PC-9 (cell line): ENCODE results near the gene PPP2R2C. TPM values are rescaled to one million over a fixed set of nuclear protein-coding genes. Genes with fewer than 3 reads are reported as not detected.

Experiments used
- BruUV-seq: library from RNA; stranded (reverse); fragments of 400-500 nt; replicated peaks from 2 replicates; lab custom pipeline; 2021; lab: Mats Ljungman, UMichigan
- CTCF ChIA-PET: fragments of 300-600 bp; sonication (Branson Sonifier 250); formaldehyde crosslinking; loops from one replicate; lab custom pipeline; 2022; ENCODE audit warnings: antibody characterized with exemption; lab: Charles Lee
- POLR2A ChIA-PET: fragments of 300-600 bp; sonication (Branson Sonifier 250); formaldehyde crosslinking; loops from one replicate; lab custom pipeline; 2022; ENCODE audit warnings: antibody characterized with exemption; ENCODE audit not compliant: unreplicated experiment; lab: Charles Lee
- DNase-seq, 2 experiments: peaks; one replicate each; pipeline versions ENCODE4 v3.0.0 to v3.0.0-alpha.2; 2015 to 2022; ENCODE audit warnings: mixed read lengths in 1 of 2
- H2AFZ ChIP-seq: fragments of 200-600 bp; sonication (generic); 2 replicates; pipeline ENCODE4 v1.8.1; 2017; ENCODE audit warnings: antibody characterized with exemption
- H3F3A ChIP-seq: fragments of 200-600 bp; sonication (generic); 2 replicates; pipeline ENCODE4 v1.8.1; 2017; ENCODE audit warnings: antibody characterized with exemption, mild to moderate bottlenecking, low read depth; ENCODE audit not compliant: insufficient read depth
- H3K27ac ChIP-seq: fragments of 200-600 bp; sonication (generic); 2 replicates; pipeline ENCODE4 v1.6.1; 2016; ENCODE audit warnings: mixed run types
- H3K27me3 ChIP-seq: fragments of 200-600 bp; sonication (generic); 2 replicates; pipeline ENCODE4 v1.6.1; 2016; ENCODE audit warnings: low read depth, mixed run types; ENCODE audit not compliant: insufficient read depth
- H3K36me3 ChIP-seq: fragments of 200-600 bp; sonication (generic); 2 replicates; pipeline ENCODE4 v1.6.1; 2016; ENCODE audit warnings: low read depth, mixed run types
- H3K4me1 ChIP-seq: fragments of 200-600 bp; sonication (generic); replicated peaks from 2 replicates; pipeline ENCODE4 v1.6.1; 2016; ENCODE audit warnings: mixed run types; ENCODE audit not compliant: insufficient read depth
- H3K4me2 ChIP-seq: fragments of 200-600 bp; sonication (generic); 2 replicates; pipeline ENCODE4 v1.6.1; 2017; ENCODE audit warnings: mixed run types
- H3K4me3 ChIP-seq: fragments of 200-600 bp; sonication (generic); 2 replicates; pipeline ENCODE4 v1.6.1; 2016; ENCODE audit warnings: mixed run types
- H3K79me2 ChIP-seq: fragments of 200-600 bp; sonication (generic); 2 replicates; pipeline ENCODE4 v1.6.1; 2017; ENCODE audit warnings: low read depth, mixed run types
- H3K9me2 ChIP-seq: fragments of 200-600 bp; sonication (generic); 2 replicates; pipeline ENCODE4 v1.8.1; 2017; ENCODE audit warnings: mild to moderate bottlenecking; ENCODE audit not compliant: insufficient read depth
- H3K9me3 ChIP-seq: fragments of 200-600 bp; sonication (generic); 2 replicates; pipeline ENCODE4 v1.8.1; 2016; ENCODE audit warnings: low read depth; ENCODE audit not compliant: insufficient read depth
- H4K20me1 ChIP-seq: fragments of 200-600 bp; sonication (generic); 2 replicates; pipeline ENCODE4 v1.8.1; 2017; ENCODE audit not compliant: insufficient read depth
- EZH2 ChIP-seq: fragments of 200-600 bp; sonication (generic); IDR thresholded peaks from 2 replicates; pipeline ENCODE4 v1.8.0; 2017; ENCODE audit warnings: antibody characterized with exemption, low read depth
- intact Hi-C: fragments of 100-400 bp; cut with micrococcal nuclease; formaldehyde crosslinking; loops from one replicate; pipeline ENCODE4 v1.10.0; 2022; ENCODE audit not compliant: unreplicated experiment
- total RNA-seq: library from RNA; stranded (reverse); gene quantifications from 2 replicates; pipeline ENCODE4 v1.2.3, GENCODE V29; 2021
- TF ChIP-seq, protein P1 (sequence below): fragments of 200-600 bp; sonication (generic); conservative IDR thresholded peaks from 2 replicates; pipeline ENCODE4 v1.6.1; 2017; ENCODE audit warnings: mixed run types, antibody characterized with exemption, mild to moderate bottlenecking, moderate library complexity

The PPP2R2C gene
- total RNA-seq, 1 experiment from 2014 or later = 40.9 TPM

DNA sequence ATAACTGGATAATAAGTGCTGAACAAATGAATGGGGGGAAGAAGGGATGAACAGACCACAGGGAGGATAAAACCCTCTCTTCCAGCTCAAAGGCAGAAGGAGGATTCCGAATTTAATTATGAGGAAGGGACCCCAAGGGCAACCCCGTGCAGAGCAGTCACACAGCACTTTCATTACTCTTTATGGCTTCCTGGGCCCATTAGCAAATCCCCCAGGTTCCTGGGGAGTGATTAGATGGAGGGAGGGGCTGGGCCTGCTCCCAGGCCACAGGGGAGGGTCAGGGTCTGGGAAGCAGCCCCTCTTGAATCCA, 67.1 kb downstream of the PPP2R2C start:
- H3K79me2 ChIP-seq = no peaks in the 10 kb centered on the region
- no peak overlapping the region for H3K4me3 ChIP-seq
- no peak overlapping the region for H2AFZ ChIP-seq
- no peaks in the 10 kb centered on the region for H3F3A ChIP-seq
- CTCF ChIA-PET = no interaction called here
- intact Hi-C loops = no loop called here
- no peak for TF ChIP-seq EZH2
- TF ChIP-seq, protein P1, sequence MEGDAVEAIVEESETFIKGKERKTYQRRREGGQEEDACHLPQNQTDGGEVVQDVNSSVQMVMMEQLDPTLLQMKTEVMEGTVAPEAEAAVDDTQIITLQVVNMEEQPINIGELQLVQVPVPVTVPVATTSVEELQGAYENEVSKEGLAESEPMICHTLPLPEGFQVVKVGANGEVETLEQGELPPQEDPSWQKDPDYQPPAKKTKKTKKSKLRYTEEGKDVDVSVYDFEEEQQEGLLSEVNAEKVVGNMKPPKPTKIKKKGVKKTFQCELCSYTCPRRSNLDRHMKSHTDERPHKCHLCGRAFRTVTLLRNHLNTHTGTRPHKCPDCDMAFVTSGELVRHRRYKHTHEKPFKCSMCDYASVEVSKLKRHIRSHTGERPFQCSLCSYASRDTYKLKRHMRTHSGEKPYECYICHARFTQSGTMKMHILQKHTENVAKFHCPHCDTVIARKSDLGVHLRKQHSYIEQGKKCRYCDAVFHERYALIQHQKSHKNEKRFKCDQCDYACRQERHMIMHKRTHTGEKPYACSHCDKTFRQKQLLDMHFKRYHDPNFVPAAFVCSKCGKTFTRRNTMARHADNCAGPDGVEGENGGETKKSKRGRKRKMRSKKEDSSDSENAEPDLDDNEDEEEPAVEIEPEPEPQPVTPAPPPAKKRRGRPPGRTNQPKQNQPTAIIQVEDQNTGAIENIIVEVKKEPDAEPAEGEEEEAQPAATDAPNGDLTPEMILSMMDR = no peak
- no peaks in the 10 kb centered on the region for H3K9me3 ChIP-seq
- H3K36me3 ChIP-seq = no peaks in the 10 kb centered on the region
- no peaks in the 10 kb centered on the region for H3K9me2 ChIP-seq
- H4K20me1 ChIP-seq = no peaks in the 10 kb centered on the region
- DNase-seq = no peak
- H3K27me3 ChIP-seq = no peaks in the 10 kb centered on the region
- H3K4me2 ChIP-seq = no peak overlapping the region
- POLR2A ChIA-PET = no interaction called here
- H3K27ac ChIP-seq = no peak overlapping the region
- no peaks in the 10 kb centered on the region for H3K4me1 ChIP-seq
- no TSS peak for BruUV-seq

DNA sequence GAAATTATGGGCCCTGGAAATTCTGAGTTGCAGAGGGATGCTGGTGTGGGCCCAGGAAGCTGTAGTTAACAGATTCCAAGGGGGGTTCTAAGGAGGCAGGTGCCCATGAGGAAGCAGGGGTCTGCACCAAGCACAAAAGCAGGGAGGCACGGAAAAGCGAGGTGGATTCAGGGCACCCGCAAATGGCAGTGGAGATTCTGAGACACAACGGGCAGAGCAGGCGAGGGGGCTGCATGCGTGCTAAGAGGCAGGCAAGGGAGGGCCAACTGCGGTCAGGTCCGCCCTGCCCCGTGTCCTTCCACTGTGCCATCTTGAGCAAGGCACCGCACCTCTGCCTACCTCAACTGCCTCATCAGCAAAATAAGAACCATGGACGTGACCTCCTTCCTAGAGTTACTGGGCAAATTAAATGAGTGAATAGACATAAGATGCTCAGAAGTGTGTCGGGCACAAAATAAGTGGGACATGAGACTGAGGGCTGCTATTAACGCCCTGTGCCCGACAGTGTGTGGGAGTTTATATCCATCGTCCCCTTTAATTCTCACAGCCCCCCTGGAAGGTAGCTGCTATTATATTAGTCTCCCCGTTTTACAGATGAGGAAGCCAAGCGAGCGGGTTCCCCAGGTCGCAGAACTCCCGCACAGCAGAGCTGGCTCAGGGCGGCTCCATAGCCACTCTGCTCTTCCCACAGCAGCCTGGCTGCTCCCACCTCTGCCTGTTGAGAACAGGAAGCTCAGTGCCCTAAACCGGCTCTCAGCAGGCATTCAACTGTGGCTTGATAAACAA, 67.6 kb downstream of the PPP2R2C start:
- H3K27ac ChIP-seq = no peak overlapping the region
- no peaks in the 10 kb centered on the region for H4K20me1 ChIP-seq
- H3K9me2 ChIP-seq = no peaks in the 10 kb centered on the region
- no peak overlapping the region for H2AFZ ChIP-seq
- H3K36me3 ChIP-seq = no peaks in the 10 kb centered on the region
- BruUV-seq = no TSS peak
- no peaks in the 10 kb centered on the region for H3K4me1 ChIP-seq
- no peaks in the 10 kb centered on the region for H3K79me2 ChIP-seq
- H3F3A ChIP-seq = no peaks in the 10 kb centered on the region
- ChIA-PET POLR2A (no interaction called here), CTCF (no interaction called here)
- no peaks in the 10 kb centered on the region for H3K9me3 ChIP-seq
- intact Hi-C loops = no loop called here
- H3K27me3 ChIP-seq = no peaks in the 10 kb centered on the region
- no peak overlapping the region for H3K4me2 ChIP-seq
- no peak overlapping the region for H3K4me3 ChIP-seq
- TF ChIP-seq EZH2 = no peak
- TF ChIP-seq, protein P1 = no peak
- no peak for DNase-seq

- TF ChIP-seq EZH2 = no peak
- TF ChIP-seq, protein P1 = no peak
- no peaks in the 10 kb centered on the region for H3F3A ChIP-seq
- H3K9me3 ChIP-seq = no peaks in the 10 kb centered on the region
- H2AFZ ChIP-seq = no peak overlapping the region
- H3K36me3 ChIP-seq = no peaks in the 10 kb centered on the region
- ChIA-PET CTCF (no interaction called here), POLR2A (no interaction called here)
- no peaks in the 10 kb centered on the region for H4K20me1 ChIP-seq
- BruUV-seq = no TSS peak
- intact Hi-C loops = no loop called here
- H3K4me3 ChIP-seq = no peak overlapping the region
- no peaks in the 10 kb centered on the region for H3K27me3 ChIP-seq
- H3K79me2 ChIP-seq = no peaks in the 10 kb centered on the region
- H3K27ac ChIP-seq = no peak overlapping the region
- H3K9me2 ChIP-seq = no peaks in the 10 kb centered on the region
- no peaks in the 10 kb centered on the region for H3K4me1 ChIP-seq
- no peak overlapping the region for H3K4me2 ChIP-seq
- DNase-seq = no peak
Measured at GRCh38 chr4:6403400-6403685, 69.1 kb downstream of the PPP2R2C start.
